ENCODE measurements around the gene NFE2.
"Not testable (repeated sequence)": the region's sequence is repeated elsewhere in the genome, so short reads cannot be mapped to it uniquely, and the experiment has no call there.

Gene NFE2

DNA sequence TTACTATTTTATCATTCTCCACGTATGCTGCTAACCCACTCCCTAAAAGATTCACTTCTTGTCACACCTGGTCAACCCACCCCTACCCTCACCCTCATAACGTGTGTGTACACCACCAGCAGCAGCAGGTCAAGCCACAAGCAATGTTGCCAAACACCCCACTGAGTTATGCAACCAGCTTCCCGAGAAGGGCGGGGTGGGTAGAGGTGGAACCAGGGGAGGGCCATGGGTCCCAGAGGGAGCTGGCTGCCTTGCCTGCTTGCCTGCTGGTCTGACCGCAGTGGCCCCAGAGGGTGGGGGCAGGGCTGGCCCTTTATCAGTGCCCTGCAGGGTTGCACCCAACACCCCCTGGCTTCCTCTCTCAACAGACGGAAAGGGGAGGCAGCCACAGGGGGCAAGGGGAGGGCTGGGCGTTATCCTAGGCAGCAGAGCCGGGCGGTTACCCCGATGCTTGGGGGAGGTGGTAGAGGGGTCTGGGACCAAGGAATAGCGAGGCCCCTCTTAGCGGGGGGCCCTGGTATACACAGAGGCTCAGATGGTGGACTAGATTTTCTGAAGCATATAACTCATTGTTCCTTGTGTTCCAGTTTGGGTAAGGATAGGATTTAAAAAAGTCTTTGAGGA lies 3.5 kb upstream of the NFE2 start:
- no peak for DNase-seq

DNA sequence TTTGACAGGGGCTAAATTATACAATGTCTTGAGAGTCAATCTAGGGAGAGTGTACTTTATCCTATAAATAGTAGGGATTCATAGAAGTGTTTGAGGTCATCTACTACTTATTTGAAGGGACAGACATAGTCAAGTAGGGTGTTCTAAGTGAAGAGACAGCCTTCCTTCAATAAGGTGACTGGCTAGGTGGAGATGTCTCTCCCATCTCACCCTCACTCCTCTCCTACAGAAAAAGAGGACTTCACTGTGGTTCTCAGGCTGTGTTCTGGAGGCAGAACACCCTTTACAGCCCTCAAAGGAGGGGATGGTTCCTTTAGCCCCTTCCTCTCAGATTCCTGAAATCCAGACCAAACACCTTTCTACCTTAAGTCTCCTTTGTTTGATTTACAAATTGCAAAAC lies 2.8 kb upstream of the NFE2 start:
- no peak for DNase-seq

DNA sequence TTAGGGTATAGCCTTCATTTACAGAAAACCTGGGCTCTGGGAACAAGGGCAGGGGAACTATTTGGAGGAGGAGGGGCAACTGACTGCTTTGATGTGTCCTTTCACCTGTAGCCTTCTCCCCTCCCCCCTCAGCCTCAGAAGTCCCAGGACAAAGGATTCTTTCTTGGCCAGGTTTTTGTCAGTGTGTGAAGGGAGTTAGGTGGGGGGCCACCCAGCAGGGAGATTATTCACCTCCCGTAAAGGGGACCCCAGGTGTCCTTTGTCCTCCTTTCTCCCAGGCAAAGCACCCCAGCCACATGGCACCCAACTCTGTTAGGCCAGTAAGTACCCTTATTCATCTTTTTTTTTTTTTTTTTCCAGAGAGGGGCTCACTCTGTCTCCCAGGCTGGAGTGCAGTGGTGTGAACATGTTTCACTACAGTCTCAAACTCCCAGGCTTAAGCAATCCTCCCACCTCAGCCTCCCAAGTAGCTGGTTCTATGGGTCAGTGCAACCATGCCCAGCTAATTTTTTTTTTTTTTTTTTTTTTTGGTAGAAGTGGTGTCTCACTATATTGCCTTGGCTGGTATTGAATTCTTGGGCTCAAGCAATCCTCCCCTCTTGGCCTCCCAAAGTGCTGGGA lies 723 bp upstream of the NFE2 start:
- no peak for DNase-seq

DNA sequence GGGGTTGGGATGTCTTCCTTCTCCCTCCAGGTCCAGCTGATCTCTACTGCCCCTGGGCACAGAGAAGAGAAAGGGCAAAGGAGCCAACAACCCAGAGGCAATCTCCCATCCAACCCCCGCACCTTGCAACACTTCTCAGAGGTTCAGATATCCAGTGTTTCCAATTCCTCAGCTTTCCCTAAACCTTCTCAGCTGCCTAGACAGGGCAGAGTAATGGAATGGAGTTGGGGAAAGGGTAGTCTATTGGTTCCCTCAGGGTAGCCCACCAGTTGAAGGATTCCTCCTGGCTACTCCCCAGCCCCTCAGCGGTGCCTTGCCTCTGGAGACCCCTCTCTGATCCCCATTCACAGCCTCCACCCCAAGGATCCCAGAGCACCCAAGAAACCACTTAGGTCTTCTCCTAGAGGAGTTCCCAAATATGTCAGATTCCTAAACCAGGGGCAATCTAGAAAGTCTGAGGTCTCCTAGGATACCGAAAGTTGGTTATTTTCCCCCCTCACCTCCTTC lies 537 bp downstream of the NFE2 start:
- no peak for DNase-seq

DNA sequence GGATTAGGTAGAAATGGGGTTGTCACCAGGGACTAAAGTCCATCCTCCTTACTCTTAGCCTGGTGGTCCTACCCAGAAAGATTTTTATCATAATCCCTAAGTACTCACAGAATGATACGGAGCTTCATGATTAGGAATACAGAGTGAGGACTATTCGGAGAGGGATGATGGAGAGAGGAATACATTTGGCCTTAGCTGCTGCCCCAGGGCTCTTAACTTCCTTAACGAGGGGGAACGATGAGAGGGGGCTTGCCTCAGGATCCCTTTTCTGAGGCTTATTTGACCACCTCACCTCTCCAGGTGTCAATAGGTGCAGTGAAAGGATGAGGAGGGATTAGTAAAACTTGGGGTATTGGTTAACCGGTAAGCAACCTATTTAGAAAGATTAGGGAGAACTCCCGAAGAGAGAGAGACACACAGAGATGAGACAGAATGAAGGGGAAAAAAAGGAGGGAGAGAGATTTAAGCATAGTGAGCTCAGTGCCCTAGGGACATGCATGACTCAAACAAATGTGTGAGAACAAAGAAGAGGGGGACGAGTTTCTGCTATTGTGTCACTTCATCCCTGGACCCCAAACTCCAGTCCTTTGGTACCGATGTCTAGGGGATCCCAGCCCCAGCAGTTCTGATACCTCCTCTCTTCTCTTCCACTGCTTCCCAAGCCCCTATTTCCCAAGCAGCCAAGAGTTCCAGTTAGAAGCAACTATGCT lies 1.1 kb downstream of the NFE2 start:
- no peak for DNase-seq

DNA sequence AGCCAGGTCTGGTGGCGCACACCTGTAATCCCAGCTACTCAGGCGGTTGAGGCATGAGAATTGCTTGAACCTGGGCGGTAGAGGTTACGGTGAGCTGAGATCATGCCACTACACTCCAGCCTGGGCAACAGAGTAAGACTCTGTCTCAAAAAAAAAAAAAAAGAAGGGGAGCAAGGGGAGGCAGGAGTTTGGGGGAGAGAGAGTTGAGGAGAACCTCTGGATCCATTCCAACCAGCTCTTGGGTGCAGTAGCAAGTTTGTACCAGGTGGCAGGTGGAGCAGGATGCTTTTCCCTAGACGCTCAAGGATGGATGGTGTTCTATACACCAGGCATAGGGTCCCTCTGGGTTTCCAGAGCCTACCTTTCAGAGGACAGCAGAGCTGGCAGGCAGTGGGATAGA lies 1.9 kb downstream of the NFE2 start:
- DNase-seq, result no peak

DNA sequence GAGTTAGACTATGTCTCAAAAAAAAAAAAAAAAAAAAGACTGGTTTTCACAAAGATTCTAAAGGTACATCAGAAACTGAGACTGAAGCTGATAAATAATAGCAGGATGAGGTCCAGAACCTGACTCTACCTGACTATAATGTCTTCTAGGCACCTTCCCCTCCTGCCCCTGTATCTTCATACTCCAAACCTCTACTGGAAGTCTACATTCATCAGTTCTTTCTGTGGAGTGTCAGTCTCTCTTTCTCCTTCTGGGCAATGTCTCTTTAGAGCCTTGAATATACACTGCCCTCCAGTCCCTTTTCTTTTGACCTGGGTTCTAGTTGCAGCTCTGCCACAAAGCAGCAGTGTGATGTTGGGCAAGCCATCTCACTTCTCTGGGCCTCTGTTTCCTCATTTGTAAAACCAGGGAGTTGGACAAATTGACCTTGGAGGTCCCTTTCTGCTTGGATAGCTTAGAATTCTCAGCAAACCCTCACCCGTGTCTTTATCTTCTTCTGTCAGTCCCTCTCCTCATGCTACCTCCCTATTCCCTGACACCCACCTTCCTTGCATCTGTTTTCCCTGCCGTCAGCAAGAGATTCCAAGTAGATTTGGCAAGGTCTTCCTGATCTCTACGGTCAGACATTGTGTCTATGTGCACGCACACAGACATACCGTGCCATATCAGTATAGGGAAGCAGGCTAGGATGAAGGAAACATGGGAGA lies 4.3 kb downstream of the NFE2 start:
- DNase-seq, result no peak

DNA sequence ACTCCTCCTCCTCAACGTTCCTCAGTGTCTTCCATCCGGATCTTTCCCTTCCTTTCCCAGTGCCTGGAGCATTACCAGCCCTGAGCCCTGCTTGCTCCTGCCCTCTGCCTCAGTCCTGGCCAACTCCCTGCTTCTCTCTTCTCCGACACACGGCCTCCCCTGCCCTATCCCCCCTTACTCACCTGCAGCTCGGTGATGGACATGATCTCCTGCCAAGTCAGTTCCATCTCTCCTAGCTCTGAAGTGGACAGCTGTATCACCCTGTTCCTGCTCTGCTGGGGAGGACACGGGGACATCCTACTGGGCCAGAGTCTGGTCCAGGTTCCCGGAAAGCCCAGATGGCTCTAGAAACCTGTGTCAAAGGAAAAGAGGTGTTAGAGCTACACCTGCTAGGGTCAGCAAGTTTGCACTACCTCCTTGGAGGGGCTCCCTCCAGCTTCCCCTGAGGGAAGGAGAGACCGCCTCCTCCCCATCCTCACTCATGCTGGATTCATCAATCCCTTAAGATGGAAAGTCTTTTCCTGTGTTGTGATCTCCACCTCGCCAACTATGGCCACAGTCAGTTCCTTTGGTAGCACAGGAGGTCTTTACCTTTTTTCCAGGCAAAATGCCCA lies 5.8 kb downstream of the NFE2 start:
- no peak for DNase-seq

DNA sequence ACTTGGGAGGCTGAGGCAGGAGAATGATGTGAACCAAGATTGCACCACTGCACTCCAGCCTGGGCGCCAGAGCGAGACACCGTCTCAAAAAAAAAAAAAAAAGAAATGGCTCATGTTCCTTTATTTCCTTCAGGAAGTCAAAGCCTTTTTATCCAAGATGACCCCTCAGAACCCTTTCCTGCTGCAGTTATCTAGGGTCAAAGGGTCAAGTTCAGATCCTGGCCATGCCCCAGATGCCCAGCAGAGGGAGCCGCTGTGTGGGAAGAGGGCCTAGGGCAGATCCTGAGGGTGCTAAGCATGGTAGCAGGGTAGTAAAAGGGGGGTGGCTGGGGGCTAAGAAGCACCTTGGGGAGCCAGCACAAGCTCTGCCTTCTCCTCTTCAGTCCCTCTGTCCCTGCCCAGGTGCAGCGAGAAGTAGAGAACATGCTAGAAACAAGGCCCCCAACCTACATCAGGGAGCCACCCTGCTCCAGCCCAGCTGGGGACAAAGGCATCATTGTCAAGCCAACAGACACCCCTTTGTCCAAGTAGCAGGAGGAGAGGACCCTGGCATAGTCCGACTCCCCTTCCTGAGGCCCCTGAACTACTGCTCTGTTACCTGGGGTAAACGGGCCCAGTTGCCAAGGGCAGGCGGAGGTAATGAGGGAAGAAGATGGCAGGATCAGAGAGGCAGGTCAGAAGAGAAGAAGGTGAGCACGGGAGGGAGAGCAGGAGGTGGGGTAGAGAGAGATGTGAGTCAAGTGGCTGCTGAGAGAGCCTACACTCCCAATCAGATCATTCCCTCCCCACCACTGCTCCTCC lies 6.5 kb downstream of the NFE2 start:
- peak; percentile 25 for DNase-seq

DNA sequence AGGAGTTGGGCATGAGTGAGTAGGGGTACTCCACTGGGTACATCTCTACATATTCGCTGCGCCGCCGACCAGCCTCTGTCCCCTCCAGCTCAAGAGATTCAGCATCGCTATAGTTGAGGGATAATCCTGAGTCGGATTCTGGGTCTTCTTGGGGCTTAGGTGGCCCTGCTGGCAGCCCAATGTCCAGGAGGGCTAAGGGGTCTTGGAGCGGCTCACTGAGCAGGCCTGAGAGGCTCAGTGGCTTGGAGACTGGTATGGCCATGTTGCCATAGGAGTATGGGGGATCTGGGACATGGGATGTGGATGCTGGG lies 7.9 kb downstream of the NFE2 start:
- no peak for DNase-seq

DNA sequence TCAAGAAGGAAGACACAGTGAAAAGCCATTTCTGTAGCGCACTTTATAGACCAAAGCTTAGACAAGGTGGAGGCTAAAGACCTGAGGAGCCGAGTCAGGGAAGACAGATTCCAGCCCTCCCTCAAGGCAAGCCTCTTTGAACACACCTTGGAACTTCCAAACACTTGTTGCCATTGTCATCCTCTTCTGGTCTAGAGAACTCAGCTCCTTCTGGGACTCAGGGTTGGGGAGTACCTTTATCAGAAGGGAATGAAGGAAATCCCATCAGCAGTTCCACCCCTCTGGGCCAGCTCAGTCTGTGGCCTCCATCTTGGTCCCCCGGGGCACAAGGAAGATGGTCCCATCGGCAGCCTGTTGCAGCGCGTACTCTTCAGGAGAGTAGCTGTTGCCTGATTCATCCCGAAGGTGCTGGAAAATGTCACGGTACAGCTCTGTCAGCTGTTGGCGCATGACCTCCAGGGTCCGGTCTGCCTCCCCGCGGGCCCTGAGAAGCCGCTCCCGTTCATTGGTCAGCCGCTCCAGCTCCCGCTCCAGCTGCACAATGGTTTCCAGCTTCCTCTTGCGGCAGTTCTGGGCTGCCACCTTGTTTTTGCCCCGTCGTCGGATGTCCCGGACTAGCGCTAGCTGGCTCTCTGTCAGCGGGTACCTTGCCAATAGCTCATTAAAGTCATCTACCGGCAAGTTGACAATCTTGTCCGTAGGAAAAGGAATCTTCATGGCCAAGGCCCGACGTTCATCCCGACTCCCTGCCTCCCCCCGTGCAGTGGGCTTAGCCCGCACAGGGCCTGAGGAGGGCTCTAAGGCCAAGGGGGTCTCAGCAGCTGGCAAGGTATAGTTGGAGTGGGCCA lies 8.5 kb downstream of the NFE2 start:
- DNase-seq, result no peak

DNA sequence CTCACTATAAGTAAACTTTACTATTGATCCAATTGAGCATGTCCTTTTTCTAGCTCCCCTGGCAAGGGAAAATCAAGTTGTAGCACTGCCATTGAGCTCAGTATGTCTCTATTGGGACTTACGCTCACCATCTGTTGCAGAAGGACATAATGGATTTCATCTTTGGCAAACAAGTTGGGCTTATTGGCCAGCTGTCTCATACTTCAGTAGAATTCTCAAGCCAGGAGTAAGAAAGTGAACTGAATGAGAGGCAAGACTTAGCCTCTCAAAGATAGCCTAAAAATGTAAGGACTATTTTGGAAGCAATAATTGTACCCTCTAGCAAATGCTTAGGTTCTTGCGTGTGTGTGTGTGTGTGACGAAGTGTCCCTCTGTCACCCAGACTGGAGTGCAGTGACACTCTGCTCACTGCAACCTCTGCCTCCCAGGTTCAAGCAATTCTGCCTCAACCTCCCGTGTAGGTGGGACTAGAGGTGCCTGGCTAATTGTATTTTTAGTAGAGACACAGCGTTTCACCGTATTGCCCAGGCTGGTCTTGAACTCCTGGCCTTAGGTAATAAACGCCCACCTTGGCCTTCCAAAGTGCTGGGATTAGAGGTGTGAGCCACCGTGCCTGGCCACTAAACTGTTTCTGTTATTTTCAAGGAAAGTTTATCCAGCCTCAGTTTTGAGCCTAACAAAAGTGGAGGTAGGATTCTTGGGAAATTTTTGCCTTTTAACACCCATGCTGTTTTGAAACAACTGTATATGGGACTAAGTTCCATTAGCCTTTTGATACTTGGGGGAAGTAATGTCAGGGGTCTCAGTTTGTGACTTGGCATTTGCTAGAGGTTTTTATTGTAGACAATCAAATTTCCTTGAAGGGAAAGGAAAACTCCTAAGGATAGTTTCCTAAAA lies 13.3 kb downstream of the NFE2 start:
- no peak for DNase-seq

DNA sequence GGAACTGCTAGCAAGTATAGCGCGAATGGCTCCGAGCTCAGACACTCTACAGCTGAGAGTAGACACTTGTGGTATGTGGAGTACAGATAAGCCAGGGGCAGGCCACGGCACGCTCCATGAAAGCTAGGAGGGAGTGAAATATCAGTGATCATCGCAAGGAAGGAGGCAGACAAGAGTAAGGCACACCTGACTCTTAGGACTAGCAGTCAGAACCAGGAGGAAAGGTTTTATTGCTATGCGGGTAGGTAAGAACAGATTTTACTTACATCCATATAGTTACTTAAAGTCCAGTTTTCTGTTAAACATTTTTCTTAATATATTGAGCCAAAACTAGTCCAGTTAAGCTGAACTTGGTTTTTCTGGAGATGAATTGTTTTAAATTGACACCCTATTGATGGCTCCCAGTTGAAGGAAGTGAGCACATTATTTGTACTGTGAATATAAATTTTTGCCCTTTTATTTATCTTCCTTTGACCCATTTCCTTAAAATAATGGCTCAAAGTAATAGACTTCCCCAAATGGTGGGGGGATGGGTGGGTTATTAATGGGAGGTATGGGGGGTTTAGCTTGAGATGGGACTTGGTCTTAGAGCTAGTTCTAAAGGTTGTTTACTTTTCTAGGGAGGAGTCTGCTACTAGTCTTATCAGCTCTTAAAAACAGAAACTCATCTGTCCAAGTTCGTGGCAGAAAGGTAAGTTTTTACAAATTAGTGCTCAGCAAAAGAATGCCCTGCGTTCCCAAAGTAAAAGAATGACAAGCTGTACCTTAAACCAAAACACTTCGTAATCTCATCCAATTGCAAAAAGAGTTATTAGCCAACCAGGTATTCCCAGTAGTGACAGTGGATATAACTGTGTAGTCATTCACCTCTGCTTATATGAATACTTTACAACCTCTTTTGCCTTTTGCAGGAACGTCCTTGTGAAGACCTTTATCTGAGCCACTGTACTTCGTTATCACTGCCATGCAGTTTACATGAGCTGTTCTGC lies 14.5 kb downstream of the NFE2 start:
- DNase-seq, result no peak

DNA sequence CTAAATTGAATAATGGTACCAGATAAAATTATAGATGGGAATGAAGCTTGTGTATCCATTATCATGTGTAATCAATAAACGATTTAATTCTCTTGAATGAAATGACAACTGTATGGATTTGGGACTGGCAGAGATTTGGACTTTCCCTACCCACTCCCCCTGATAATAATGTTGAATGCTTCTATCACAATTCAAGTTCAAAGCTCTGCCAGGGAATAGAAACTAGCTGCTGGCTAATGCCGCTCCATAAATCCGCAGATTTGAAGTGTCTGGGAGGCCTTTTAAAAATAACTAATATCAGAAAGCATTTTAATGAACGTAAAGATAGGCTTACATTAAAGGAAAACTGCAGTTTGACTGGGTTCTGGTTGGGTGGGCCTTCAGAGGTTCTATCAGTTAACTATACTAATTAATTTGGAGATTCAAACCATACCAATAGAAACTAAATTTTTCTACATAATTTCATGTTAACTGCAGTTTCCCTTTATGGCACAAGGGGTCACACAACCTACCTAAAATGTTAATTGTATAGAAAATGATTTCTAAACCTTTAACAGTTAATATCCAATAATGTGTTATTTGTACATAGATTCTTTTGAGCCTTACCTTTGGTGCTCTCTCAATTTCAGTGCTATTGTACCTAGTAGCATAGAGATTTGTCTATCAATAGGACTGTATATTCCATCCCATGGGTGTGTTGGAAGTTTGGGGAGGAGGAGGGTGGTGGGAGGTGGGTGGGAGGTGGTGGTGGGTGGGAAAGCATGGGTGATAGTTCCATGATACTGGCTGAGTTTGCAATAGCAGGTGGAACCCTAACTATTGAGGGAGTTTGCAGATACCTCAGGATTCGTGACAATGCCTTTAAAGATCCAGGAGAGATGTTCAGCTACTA lies 15.4 kb downstream of the NFE2 start:
- DNase-seq, result no peak

DNA sequence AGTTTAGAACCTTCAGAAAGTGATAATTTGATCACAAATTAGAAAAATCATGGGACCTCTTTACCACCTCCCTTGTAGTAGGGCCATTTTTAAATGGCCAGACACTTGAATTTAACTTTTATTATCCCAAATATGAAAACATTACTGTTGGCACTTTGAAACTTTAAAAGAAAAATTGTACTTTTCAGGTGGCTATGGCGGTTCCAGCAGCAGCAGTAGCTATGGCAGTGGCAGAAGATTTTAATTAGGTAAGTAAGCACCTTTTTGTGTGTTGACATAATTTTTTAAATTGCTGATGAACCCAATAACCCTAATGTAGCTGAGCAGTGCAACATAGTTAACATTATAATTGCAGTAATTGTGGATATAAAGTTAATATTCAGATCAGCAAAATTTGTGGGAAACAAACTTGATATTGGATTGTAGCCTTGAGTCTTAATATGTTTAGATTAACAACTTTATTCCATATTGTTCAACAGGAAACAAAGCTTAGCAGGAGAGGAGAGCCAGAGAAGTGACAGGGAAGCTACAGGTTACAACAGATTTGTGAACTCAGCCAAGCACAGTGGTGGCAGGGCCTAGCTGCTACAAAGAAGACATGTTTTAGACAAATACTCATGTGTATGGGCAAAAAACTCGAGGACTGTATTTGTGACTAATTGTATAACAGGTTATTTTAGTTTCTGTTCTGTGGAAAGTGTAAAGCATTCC lies 16.6 kb downstream of the NFE2 start:
- DNase-seq, result not testable (repeated sequence)

DNA sequence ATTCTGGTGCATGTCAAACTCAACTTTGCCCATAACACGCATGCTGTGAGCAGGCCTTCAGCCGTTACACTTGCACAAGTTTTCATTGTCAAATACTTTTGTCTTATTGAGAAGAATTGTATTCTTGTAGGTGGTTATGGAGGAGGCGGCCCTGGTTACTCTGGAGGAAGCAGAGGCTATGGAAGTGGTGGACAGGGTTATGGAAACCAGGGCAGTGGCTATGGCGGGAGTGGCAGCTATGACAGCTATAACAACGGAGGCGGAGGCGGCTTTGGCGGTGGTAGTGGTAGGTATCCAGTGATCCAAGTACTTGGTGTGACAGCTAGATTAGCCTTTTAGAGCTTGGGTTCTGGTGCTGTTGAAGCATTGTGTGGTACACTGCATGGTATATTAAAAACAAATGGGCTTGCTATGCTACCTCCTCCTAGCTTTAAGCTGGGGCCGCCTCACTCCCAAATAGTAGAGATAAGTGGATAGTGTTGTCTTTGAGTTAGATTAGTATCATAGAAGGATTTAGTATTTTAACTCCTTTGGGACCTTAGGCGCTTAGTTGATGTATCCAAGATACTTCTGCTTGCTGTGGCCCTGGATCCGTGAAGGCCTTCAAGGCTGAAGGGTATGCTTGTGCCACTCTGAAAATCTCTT lies 17.7 kb downstream of the NFE2 start:
- DNase-seq, result no peak

DNA sequence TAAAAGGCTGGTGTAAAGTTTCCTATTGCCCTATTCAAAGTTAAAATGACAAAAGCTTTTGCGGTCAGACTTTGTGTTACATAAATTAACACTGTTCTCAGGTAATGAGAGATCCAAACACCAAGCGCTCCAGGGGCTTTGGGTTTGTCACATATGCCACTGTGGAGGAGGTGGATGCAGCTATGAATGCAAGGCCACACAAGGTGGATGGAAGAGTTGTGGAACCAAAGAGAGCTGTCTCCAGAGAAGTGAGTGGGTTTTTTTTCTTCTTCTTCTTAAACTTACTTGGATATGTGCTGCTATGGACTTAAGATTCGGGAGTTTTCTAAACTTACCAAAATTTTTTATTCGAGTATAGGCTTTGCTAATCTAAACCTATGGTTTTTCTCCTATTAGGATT lies 19.1 kb downstream of the NFE2 start:
- DNase-seq, result not testable (repeated sequence)

Data from NCI-H345 (cell line).